NT2/D1 (cell line): ENCODE results near the gene LDHAL6B.

Source experiments
- DNase-seq: peaks from one replicate; pipeline ENCODE4 v3.0.0-alpha.2; 2011; ENCODE audit warnings: low read depth, low spot score
- H3K27me3 ChIP-seq: 2 replicates; pipeline ENCODE4 v1.6.0; 2011; ENCODE audit warnings: mild to moderate bottlenecking; ENCODE audit not compliant: insufficient read length, insufficient read depth
- H3K36me3 ChIP-seq: 2 replicates; pipeline ENCODE4 v1.6.1; 2011; ENCODE audit warnings: mild to moderate bottlenecking, low read length, mixed read lengths; ENCODE audit not compliant: insufficient read depth, insufficient read length
- H3K4me1 ChIP-seq: 2 replicates; pipeline ENCODE4 v1.5.1; 2011; ENCODE audit not compliant: insufficient read depth, insufficient read length
- H3K4me3 ChIP-seq: 2 replicates; pipeline ENCODE4 v1.5.1; 2011; ENCODE audit warnings: low read depth; ENCODE audit not compliant: insufficient read length
- H3K9ac ChIP-seq: 2 replicates; pipeline ENCODE4 v1.6.0; 2011; ENCODE audit warnings: low read depth; ENCODE audit not compliant: insufficient read length
- H3K9me3 ChIP-seq: 2 replicates; pipeline ENCODE4 v1.5.1; 2011; ENCODE audit warnings: mild to moderate bottlenecking, low read length; ENCODE audit not compliant: insufficient read depth
- SUZ12 ChIP-seq: IDR thresholded peaks from 2 replicates; pipeline ENCODE4 v1.6.1; 2011; ENCODE audit not compliant: insufficient read length, insufficient read depth; ENCODE audit errors: extremely low read depth
- YY1 ChIP-seq: IDR thresholded peaks from 2 replicates; pipeline ENCODE4 v1.6.1; 2011; ENCODE audit not compliant: insufficient read length, insufficient read depth
- ZNF274 ChIP-seq: IDR thresholded peaks from 2 replicates; pipeline ENCODE4 v1.6.1; 2011; ENCODE audit warnings: mild to moderate bottlenecking, low read depth, low read length

LDHAL6B gene

GRCh38 chr15:59205839-59206622, 612 bp upstream of the LDHAL6B start:
- TF ChIP-seq YY1: no peak
- TF ChIP-seq ZNF274: no peak
- no peak for TF ChIP-seq SUZ12
- H3K9me3 ChIP-seq: no peaks in the 10 kb centered on the region
- H3K4me3 ChIP-seq: no peak overlapping the region
- peaks cover 78% of the 10 kb centered on the region for H3K36me3 ChIP-seq
- H3K4me1 ChIP-seq: no peaks in the 10 kb centered on the region
- H3K9ac ChIP-seq: no peak overlapping the region
- DNase-seq: no peak
- H3K27me3 ChIP-seq: no peaks in the 10 kb centered on the region

DNA sequence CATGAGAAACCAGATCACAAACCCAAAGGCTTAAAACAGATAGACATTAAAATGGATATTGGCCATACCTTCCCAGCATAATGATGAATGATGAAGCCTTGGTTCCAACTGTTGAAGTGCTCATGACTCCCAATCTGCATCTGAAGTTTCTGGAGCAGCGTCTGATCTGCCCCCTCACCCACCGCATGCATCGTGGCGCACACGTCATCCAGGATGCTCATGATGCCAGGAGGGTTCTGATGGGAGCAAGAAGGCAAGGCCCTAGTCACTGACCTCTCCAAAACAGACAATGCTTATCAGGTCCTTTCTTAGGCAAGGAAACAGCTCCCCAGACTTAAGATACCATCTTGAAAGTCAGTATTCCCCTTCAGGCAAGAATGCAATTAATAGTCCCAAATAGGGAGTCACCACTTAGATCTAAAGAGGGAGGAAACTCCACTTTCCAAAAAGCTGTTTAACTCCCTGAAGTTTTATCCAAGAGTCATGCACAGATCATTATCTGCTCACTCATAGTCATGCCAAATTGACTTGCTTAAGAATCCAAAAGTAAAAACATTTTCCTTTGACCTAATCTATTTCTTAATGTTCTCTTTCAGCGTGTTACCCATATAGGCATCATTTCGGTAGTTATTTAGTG, 2.1 kb downstream of the LDHAL6B start:
- Histone ChIP-seq H3K27me3 (no peaks in the 10 kb centered on the region), H3K4me1 (no peaks in the 10 kb centered on the region), H3K36me3 (peaks cover 59% of the 10 kb centered on the region), H3K4me3 (no peak overlapping the region), H3K9me3 (no peaks in the 10 kb centered on the region), H3K9ac (no peak overlapping the region)
- TF ChIP-seq YY1 (no peak), ZNF274 (no peak), SUZ12 (no peak)
- DNase-seq: no peak

- Histone ChIP-seq H3K4me1 (no peaks in the 10 kb centered on the region), H3K9me3 (no peaks in the 10 kb centered on the region), H3K36me3 (peaks cover 47% of the 10 kb centered on the region), H3K4me3 (no peak overlapping the region), H3K9ac (no peak overlapping the region), H3K27me3 (no peaks in the 10 kb centered on the region)
- TF ChIP-seq ZNF274 (no peak), SUZ12 (no peak), YY1 (no peak)
- DNase-seq: no peak
Observed at GRCh38 chr15:59210186-59210585, 3.5 kb downstream of the LDHAL6B start.

GRCh38 chr15:59216911-59217310, 10.3 kb downstream of the LDHAL6B start:
- no peaks in the 10 kb centered on the region for H3K9me3 ChIP-seq
- no peaks in the 10 kb centered on the region for H3K4me1 ChIP-seq
- H3K4me3 ChIP-seq: no peak overlapping the region
- H3K27me3 ChIP-seq: no peaks in the 10 kb centered on the region
- no peak for TF ChIP-seq ZNF274
- no peak for TF ChIP-seq YY1
- no peak for TF ChIP-seq SUZ12
- peaks cover 33% of the 10 kb centered on the region for H3K36me3 ChIP-seq
- no peak for DNase-seq
- H3K9ac ChIP-seq: no peak overlapping the region

- H3K36me3 ChIP-seq: peaks cover 42% of the 10 kb centered on the region
- TF ChIP-seq SUZ12 (no peak), ZNF274 (no peak), YY1 (no peak)
- no peaks in the 10 kb centered on the region for H3K4me1 ChIP-seq
- H3K9me3 ChIP-seq: no peaks in the 10 kb centered on the region
- H3K9ac ChIP-seq: no peak overlapping the region
- no peaks in the 10 kb centered on the region for H3K27me3 ChIP-seq
- H3K4me3 ChIP-seq: no peak overlapping the region
- no peak for DNase-seq
Observed at GRCh38 chr15:59217876-59218498, 11.3 kb downstream of the LDHAL6B start.

- Histone ChIP-seq H3K4me1 (no peaks in the 10 kb centered on the region), H3K9ac (no peak overlapping the region), H3K9me3 (no peaks in the 10 kb centered on the region), H3K36me3 (peaks cover 46% of the 10 kb centered on the region), H3K27me3 (no peaks in the 10 kb centered on the region), H3K4me3 (no peak overlapping the region)
- no peak for DNase-seq
- TF ChIP-seq ZNF274: no peak
- no peak for TF ChIP-seq YY1
- no peak for TF ChIP-seq SUZ12
Observed at GRCh38 chr15:59218710-59219109, 12.1 kb downstream of the LDHAL6B start.
